GM23338 (cell line): ENCODE results near the gene TMEM60. TPM values are rescaled to one million over a fixed set of nuclear protein-coding genes. Genes with fewer than 3 reads are reported as not detected.

Experiments used
- ATAC-seq: fragments of 200-7000 bp; cut with Tn5 transposase; 3 replicates; pipeline ENCODE4 v1.9.1; 2020
- DNase-seq: peaks from one replicate; pipeline ENCODE4 v3.0.0-alpha.2; 2015; ENCODE audit warnings: low spot score
- H2AFZ ChIP-seq: fragments of 200-600 bp; sonication (generic); 2 replicates; pipeline ENCODE4 v1.8.0; 2016; ENCODE audit warnings: antibody characterized with exemption, mild to moderate bottlenecking, moderate library complexity
- H3F3A ChIP-seq: fragments of 200-600 bp; sonication (generic); replicated peaks from 2 replicates; pipeline ENCODE4 v1.8.0; 2017; ENCODE audit warnings: antibody characterized with exemption, mixed run types, low read depth
- H3K27ac ChIP-seq: fragments of 200-600 bp; sonication (generic); 2 replicates; pipeline ENCODE4 v1.6.1; 2016; ENCODE audit warnings: low read depth
- H3K27me3 ChIP-seq: fragments of 200-600 bp; sonication (generic); 2 replicates; pipeline ENCODE4 v1.8.0; 2016; ENCODE audit warnings: mild to moderate bottlenecking, mixed run types, moderate library complexity; ENCODE audit not compliant: insufficient read depth
- H3K36me3 ChIP-seq: fragments of 200-600 bp; sonication (generic); 2 replicates; pipeline ENCODE4 v1.8.0; 2016; ENCODE audit warnings: mild to moderate bottlenecking; ENCODE audit not compliant: insufficient read depth
- H3K4me1 ChIP-seq: fragments of 200-600 bp; sonication (generic); 2 replicates; pipeline ENCODE4 v1.8.0; 2016; ENCODE audit warnings: mild to moderate bottlenecking, moderate library complexity; ENCODE audit not compliant: insufficient read depth
- H3K4me2 ChIP-seq: fragments of 200-600 bp; sonication (generic); 2 replicates; pipeline ENCODE4 v1.7.1; 2017; ENCODE audit warnings: mixed run types
- H3K4me3 ChIP-seq: fragments of 200-600 bp; sonication (generic); 2 replicates; pipeline ENCODE4 v1.6.1; 2016; ENCODE audit warnings: mixed run types
- H3K79me2 ChIP-seq: fragments of 200-600 bp; sonication (generic); replicated peaks from 2 replicates; pipeline ENCODE4 v1.8.0; 2017; ENCODE audit warnings: mild to moderate bottlenecking; ENCODE audit not compliant: insufficient read depth
- H3K9me2 ChIP-seq: fragments of 200-600 bp; sonication (generic); 2 replicates; pipeline ENCODE4 v1.8.0; 2017; ENCODE audit not compliant: insufficient read depth
- H4K20me1 ChIP-seq: fragments of 200-600 bp; sonication (generic); replicated peaks from 2 replicates; pipeline ENCODE4 v1.8.0; 2017; ENCODE audit warnings: mild to moderate bottlenecking; ENCODE audit not compliant: insufficient read depth
- H3K27ac Mint-ChIP-seq: 2 replicates; pipeline ENCODE4 v1.8.0; 2020; ENCODE audit warnings: inconsistent platforms, mild to moderate bottlenecking, moderate library complexity, mixed read lengths
- H3K27me3 Mint-ChIP-seq: 3 replicates; pipeline ENCODE4 v1.8.0; 2022; ENCODE audit warnings: low read depth, mild to moderate bottlenecking, moderate library complexity, mixed read lengths, inconsistent platforms; ENCODE audit not compliant: insufficient read depth, poor library complexity
- H3K36me3 Mint-ChIP-seq: 3 replicates; pipeline ENCODE4 v1.8.0; 2021; ENCODE audit warnings: low read depth, mild to moderate bottlenecking, inconsistent platforms, moderate library complexity, mixed read lengths
- H3K4me1 Mint-ChIP-seq: 3 replicates; pipeline ENCODE4 v1.8.0; 2020; ENCODE audit warnings: mild to moderate bottlenecking, inconsistent platforms, mixed read lengths
- H3K4me3 Mint-ChIP-seq: 3 replicates; pipeline ENCODE4 v1.8.0; 2021; ENCODE audit warnings: moderate library complexity, mild to moderate bottlenecking, inconsistent platforms, mixed read lengths
- H3K9me3 Mint-ChIP-seq: 3 replicates; pipeline ENCODE4 v1.8.0; 2020; ENCODE audit warnings: moderate library complexity, mild to moderate bottlenecking, inconsistent platforms, mixed read lengths
- CREB1 ChIP-seq: fragments of 250-450 bp; sonication (Bioruptor Pico); IDR thresholded peaks from 2 replicates; pipeline ENCODE4 v1.5.0; 2020; ENCODE audit warnings: low read depth, mild to moderate bottlenecking, moderate library complexity
- EZH2 ChIP-seq: fragments of 200-600 bp; sonication (generic); IDR thresholded peaks from one replicate; pipeline ENCODE4 v1.8.0; 2017; ENCODE audit warnings: antibody characterized with exemption, mild to moderate bottlenecking, low read depth; ENCODE audit not compliant: unreplicated experiment
- EZH2phosphoT487 ChIP-seq: fragments of 200-600 bp; sonication (generic); IDR thresholded peaks from one replicate; pipeline ENCODE4 v1.8.1; 2018; ENCODE audit warnings: antibody characterized with exemption; ENCODE audit not compliant: unreplicated experiment
- JUNB ChIP-seq: IDR thresholded peaks from one replicate; pipeline ENCODE4 v1.6.1; 2016; ENCODE audit warnings: antibody characterized with exemption; ENCODE audit not compliant: unreplicated experiment
- NANOG ChIP-seq: IDR thresholded peaks from 2 replicates; pipeline ENCODE4 v1.6.1; 2016; ENCODE audit warnings: antibody characterized with exemption, borderline replicate concordance
- POLR2AphosphoS5 ChIP-seq: IDR thresholded peaks from 2 replicates; pipeline ENCODE4 v1.6.1; 2016; ENCODE audit warnings: antibody characterized with exemption, low read depth
- STAT1 ChIP-seq: IDR thresholded peaks from one replicate; pipeline ENCODE4 v1.6.1; 2016; ENCODE audit warnings: antibody characterized with exemption; ENCODE audit not compliant: unreplicated experiment
- ZNF114 ChIP-seq: fragments of 250-450 bp; sonication (Bioruptor Pico); IDR thresholded peaks from 2 replicates; pipeline ENCODE4 v1.5.0; 2020; ENCODE audit warnings: mild to moderate bottlenecking, moderate library complexity
- ZNF331 ChIP-seq: fragments of 250-450 bp; sonication (Bioruptor Pico); IDR thresholded peaks from 2 replicates; pipeline ENCODE4 v1.5.0; 2020; ENCODE audit warnings: low read depth, mild to moderate bottlenecking, moderate library complexity
- polyA plus RNA-seq: library from polyadenylated mRNA; unstranded; fragments of >200 nt; fragmentation: Nextera tagmentation; extraction: Ambion mirVana; gene quantifications from 2 replicates; pipeline ENCODE4 v1.2.1, GENCODE V29; 2016
- total RNA-seq: library from RNA; depleted of rRNA; stranded (reverse); fragments of >200 nt; shearing (Covaris generic); gene quantifications from 2 replicates; pipeline ENCODE4 v1.2.3, GENCODE V29; 2014
- TF ChIP-seq, protein P1 (sequence below): fragments of 250-450 bp; sonication (Bioruptor Pico); IDR thresholded peaks from 2 replicates; pipeline ENCODE4 v1.5.0; 2020; ENCODE audit warnings: mild to moderate bottlenecking, moderate library complexity
- TF ChIP-seq, protein P2 (sequence below), 2 experiments: fragments of 200-600 bp in 1 of 2; sonication (generic) in 1 of 2; conservative IDR thresholded peaks; 2 replicates each; pipeline versions ENCODE4 v1.5.1 to v1.6.1; 2016 to 2017; ENCODE audit warnings: antibody characterized with exemption in 2 of 2, low read depth in 2 of 2, mild to moderate bottlenecking in 2 of 2, moderate library complexity in 1 of 2
- TF ChIP-seq, protein P3 (sequence below): IDR thresholded peaks from one replicate; pipeline ENCODE4 v1.6.1; 2018; ENCODE audit warnings: antibody characterized with exemption; ENCODE audit not compliant: unreplicated experiment
- TF ChIP-seq, protein P4 (sequence below): IDR thresholded peaks from 2 replicates; pipeline ENCODE4 v1.6.1; 2016; ENCODE audit warnings: antibody characterized with exemption

TMEM60 gene
- total and polyA plus RNA-seq, 2 experiments from 2014 or later = 29.5 to 68.2 TPM

DNA sequence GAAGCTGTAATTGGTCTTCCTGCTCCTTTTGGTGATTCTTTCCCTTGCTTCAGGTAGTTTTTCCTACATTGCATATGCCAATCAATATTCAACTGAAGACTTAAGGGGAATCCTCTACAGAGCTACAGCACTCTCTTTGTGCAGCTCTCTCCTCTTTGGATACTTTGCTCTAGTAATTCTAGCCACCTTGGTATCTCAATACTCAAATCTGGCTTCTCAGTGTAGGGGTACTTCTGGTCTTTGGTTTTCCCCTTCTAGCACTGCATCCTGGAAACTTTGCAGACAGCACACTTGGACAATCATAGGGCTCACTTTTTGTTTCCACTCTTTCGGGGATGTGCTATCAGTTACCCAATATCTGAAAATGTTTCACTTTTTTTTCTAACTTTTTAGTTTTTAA lies 10.3 kb upstream of the TMEM60 start:
- Mint-ChIP-seq H3K9me3 (peaks cover 16% of the 10 kb centered on the region; the same call in 2 of the 3 replicates), H3K27ac (no peak overlapping the region), H3K36me3 (peaks cover 17% of the 10 kb centered on the region; the same call in 2 of the 3 replicates), H3K27me3 (peaks cover 2% of the 10 kb centered on the region), H3K4me3 (no peak overlapping the region), H3K4me1 (no peaks in the 10 kb centered on the region)
- Histone ChIP-seq H3K4me3 (no peak overlapping the region), H3K27ac (no peak overlapping the region), H3K36me3 (no peaks in the 10 kb centered on the region; the same call in 1 of the 2 replicates), H3K27me3 (no peaks in the 10 kb centered on the region), H3K79me2 (peaks cover 59% of the 10 kb centered on the region), H3K9me2 (no peaks in the 10 kb centered on the region), H3F3A (no peaks in the 10 kb centered on the region), H4K20me1 (no peaks in the 10 kb centered on the region; the same call in 1 of the 2 replicates), H3K4me2 (no peak overlapping the region), H3K4me1 (no peaks in the 10 kb centered on the region), H2AFZ (no peak overlapping the region)
- no peak for TF ChIP-seq STAT1
- TF ChIP-seq, protein P1, sequence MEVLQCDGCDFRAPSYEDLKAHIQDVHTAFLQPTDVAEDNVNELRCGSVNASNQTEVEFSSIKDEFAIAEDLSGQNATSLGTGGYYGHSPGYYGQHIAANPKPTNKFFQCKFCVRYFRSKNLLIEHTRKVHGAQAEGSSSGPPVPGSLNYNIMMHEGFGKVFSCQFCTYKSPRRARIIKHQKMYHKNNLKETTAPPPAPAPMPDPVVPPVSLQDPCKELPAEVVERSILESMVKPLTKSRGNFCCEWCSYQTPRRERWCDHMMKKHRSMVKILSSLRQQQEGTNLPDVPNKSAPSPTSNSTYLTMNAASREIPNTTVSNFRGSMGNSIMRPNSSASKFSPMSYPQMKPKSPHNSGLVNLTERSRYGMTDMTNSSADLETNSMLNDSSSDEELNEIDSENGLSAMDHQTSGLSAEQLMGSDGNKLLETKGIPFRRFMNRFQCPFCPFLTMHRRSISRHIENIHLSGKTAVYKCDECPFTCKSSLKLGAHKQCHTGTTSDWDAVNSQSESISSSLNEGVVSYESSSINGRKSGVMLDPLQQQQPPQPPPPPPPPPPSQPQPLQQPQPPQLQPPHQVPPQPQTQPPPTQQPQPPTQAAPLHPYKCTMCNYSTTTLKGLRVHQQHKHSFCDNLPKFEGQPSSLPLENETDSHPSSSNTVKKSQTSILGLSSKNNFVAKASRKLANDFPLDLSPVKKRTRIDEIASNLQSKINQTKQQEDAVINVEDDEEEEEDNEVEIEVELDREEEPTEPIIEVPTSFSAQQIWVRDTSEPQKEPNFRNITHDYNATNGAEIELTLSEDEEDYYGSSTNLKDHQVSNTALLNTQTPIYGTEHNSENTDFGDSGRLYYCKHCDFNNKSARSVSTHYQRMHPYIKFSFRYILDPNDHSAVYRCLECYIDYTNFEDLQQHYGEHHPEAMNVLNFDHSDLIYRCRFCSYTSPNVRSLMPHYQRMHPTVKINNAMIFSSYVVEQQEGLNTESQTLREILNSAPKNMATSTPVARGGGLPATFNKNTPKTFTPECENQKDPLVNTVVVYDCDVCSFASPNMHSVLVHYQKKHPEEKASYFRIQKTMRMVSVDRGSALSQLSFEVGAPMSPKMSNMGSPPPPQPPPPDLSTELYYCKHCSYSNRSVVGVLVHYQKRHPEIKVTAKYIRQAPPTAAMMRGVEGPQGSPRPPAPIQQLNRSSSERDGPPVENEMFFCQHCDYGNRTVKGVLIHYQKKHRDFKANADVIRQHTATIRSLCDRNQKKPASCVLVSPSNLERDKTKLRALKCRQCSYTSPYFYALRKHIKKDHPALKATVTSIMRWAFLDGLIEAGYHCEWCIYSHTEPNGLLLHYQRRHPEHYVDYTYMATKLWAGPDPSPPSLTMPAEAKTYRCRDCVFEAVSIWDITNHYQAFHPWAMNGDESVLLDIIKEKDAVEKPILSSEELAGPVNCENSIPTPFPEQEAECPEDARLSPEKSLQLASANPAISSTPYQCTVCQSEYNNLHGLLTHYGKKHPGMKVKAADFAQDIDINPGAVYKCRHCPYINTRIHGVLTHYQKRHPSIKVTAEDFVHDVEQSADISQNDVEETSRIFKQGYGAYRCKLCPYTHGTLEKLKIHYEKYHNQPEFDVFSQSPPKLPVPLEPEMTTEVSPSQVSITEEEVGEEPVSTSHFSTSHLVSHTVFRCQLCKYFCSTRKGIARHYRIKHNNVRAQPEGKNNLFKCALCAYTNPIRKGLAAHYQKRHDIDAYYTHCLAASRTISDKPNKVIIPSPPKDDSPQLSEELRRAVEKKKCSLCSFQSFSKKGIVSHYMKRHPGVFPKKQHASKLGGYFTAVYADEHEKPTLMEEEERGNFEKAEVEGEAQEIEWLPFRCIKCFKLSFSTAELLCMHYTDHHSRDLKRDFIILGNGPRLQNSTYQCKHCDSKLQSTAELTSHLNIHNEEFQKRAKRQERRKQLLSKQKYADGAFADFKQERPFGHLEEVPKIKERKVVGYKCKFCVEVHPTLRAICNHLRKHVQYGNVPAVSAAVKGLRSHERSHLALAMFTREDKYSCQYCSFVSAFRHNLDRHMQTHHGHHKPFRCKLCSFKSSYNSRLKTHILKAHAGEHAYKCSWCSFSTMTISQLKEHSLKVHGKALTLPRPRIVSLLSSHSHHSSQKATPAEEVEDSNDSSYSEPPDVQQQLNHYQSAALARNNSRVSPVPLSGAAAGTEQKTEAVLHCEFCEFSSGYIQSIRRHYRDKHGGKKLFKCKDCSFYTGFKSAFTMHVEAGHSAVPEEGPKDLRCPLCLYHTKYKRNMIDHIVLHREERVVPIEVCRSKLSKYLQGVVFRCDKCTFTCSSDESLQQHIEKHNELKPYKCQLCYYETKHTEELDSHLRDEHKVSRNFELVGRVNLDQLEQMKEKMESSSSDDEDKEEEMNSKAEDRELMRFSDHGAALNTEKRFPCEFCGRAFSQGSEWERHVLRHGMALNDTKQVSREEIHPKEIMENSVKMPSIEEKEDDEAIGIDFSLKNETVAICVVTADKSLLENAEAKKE (CRISPR knock-in tag) = no peak
- no peak for TF ChIP-seq EZH2phosphoT487
- TF ChIP-seq JUNB = no peak
- TF ChIP-seq NANOG = no peak
- TF ChIP-seq ZNF114 = no peak
- TF ChIP-seq, protein P2, sequence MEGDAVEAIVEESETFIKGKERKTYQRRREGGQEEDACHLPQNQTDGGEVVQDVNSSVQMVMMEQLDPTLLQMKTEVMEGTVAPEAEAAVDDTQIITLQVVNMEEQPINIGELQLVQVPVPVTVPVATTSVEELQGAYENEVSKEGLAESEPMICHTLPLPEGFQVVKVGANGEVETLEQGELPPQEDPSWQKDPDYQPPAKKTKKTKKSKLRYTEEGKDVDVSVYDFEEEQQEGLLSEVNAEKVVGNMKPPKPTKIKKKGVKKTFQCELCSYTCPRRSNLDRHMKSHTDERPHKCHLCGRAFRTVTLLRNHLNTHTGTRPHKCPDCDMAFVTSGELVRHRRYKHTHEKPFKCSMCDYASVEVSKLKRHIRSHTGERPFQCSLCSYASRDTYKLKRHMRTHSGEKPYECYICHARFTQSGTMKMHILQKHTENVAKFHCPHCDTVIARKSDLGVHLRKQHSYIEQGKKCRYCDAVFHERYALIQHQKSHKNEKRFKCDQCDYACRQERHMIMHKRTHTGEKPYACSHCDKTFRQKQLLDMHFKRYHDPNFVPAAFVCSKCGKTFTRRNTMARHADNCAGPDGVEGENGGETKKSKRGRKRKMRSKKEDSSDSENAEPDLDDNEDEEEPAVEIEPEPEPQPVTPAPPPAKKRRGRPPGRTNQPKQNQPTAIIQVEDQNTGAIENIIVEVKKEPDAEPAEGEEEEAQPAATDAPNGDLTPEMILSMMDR (conservative IDR thresholded peaks at IDR 0.05; ENCODE audit: low read depth in 2 of 2) = no peak
- TF ChIP-seq ZNF331 (CRISPR knock-in tag) = no peak
- TF ChIP-seq CREB1 (CRISPR knock-in tag) = no peak
- no peak for TF ChIP-seq EZH2
- no peak for TF ChIP-seq POLR2AphosphoS5
- TF ChIP-seq, protein P3, sequence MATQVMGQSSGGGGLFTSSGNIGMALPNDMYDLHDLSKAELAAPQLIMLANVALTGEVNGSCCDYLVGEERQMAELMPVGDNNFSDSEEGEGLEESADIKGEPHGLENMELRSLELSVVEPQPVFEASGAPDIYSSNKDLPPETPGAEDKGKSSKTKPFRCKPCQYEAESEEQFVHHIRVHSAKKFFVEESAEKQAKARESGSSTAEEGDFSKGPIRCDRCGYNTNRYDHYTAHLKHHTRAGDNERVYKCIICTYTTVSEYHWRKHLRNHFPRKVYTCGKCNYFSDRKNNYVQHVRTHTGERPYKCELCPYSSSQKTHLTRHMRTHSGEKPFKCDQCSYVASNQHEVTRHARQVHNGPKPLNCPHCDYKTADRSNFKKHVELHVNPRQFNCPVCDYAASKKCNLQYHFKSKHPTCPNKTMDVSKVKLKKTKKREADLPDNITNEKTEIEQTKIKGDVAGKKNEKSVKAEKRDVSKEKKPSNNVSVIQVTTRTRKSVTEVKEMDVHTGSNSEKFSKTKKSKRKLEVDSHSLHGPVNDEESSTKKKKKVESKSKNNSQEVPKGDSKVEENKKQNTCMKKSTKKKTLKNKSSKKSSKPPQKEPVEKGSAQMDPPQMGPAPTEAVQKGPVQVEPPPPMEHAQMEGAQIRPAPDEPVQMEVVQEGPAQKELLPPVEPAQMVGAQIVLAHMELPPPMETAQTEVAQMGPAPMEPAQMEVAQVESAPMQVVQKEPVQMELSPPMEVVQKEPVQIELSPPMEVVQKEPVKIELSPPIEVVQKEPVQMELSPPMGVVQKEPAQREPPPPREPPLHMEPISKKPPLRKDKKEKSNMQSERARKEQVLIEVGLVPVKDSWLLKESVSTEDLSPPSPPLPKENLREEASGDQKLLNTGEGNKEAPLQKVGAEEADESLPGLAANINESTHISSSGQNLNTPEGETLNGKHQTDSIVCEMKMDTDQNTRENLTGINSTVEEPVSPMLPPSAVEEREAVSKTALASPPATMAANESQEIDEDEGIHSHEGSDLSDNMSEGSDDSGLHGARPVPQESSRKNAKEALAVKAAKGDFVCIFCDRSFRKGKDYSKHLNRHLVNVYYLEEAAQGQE = no peak
- TF ChIP-seq, protein P4, sequence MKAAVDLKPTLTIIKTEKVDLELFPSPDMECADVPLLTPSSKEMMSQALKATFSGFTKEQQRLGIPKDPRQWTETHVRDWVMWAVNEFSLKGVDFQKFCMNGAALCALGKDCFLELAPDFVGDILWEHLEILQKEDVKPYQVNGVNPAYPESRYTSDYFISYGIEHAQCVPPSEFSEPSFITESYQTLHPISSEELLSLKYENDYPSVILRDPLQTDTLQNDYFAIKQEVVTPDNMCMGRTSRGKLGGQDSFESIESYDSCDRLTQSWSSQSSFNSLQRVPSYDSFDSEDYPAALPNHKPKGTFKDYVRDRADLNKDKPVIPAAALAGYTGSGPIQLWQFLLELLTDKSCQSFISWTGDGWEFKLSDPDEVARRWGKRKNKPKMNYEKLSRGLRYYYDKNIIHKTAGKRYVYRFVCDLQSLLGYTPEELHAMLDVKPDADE = no peak
- ATAC-seq = no peak
- DNase-seq = no peak
